Measurements from ENCODE around the gene CCDC152.

The CCDC152 gene

GRCh38 chr5:42801516-42802166 is 45.0 kb downstream of the CCDC152 start:
- in situ Hi-C loops (cut with HindIII; ENCODE audit: low sequenced_read_pairs), result no loop called here

DNA sequence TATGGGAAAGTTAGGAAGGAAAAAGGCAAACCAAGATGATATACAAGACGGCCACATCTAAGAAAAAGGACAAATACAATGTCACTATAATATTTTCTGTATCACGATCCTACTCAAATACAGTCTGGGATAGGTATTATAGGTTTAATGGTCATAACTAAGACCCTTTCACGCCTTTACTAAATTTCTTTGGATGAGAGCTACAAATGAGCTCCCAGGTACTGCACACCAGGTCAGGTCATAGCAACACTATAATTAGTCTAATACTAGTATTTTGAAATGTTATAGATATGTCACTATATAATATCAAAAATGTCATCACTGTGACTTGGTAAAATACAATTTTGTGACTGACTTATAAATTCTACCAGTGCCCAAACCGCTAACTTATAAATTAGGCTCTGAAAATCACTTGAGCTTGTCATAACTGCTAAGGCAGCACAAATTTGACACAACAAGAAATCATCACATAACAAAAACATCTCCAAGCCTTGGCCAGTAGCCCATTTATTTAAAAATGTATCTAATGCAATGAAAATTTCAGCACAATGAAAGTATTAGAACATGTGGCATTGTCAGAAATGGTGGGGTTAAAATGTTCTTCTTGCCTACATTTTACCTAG is 48.2 kb downstream of the CCDC152 start:
- in situ Hi-C loops (cut with HindIII; ENCODE audit: low sequenced_read_pairs), result no loop called here
- no peak for DNase-seq (ENCODE audit: low read depth)
- TF ChIP-seq CTCF (IDR thresholded peaks at IDR 0.05; ENCODE audit: low read depth, low read length, missing control alignments), result no peak
- no peak overlapping the region for H3K4me3 ChIP-seq (ENCODE audit: low read depth, low read length)

More at GRCh38 chr5:42801516-42802166, 45.0 kb downstream of the CCDC152 start:
- TF ChIP-seq CTCF (IDR thresholded peaks at IDR 0.05; ENCODE audit: low read depth, low read length, missing control alignments), result no peak
- H3K4me3 ChIP-seq (ENCODE audit: low read depth, low read length), result no peak overlapping the region
- no peak for DNase-seq (ENCODE audit: low read depth)

DNA sequence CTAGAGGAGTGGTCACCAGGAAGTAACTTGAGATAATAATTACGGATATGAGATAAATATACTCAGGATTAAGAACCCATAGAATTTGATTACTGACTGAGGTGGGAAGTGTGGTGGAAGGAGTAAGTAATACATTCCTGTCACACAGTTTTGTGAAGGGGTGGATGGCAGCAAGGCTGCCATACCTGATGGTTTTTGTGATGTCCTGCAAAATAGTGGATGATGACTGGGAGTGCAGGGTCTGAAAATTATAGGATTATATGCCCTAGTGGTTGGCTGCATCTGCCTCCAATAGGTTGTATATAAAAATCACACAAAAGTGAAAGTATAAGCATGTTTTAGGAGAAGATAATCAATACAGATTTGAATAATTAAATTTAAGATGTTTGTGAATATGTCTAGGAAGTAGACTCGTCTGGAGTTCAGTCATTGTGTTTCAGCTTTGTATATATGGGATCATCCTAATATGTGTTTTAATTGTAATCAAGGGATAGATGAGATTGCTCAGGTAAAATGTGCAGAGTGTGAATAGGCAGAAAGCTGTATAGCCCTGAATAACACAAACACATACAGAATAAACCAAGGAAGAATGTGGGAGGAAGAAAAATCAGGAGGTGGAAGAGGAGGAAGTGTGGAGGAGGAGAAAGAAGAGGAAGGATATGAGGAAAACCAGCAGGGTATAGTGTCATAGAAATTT is 49.5 kb downstream of the CCDC152 start:
- in situ Hi-C loops (cut with HindIII; ENCODE audit: low sequenced_read_pairs), result no loop called here
- no peak overlapping the region for H3K4me3 ChIP-seq (ENCODE audit: low read depth, low read length)
- no peak for DNase-seq (ENCODE audit: low read depth)
- TF ChIP-seq CTCF (IDR thresholded peaks at IDR 0.05; ENCODE audit: low read depth, low read length, missing control alignments), result no peak

GRCh38 chr5:42806701-42807262 is 50.2 kb downstream of the CCDC152 start:
- no peak overlapping the region for H3K4me3 ChIP-seq (ENCODE audit: low read depth, low read length)
- TF ChIP-seq CTCF (IDR thresholded peaks at IDR 0.05; ENCODE audit: low read depth, low read length, missing control alignments), result no peak
- in situ Hi-C loops (cut with HindIII; ENCODE audit: low sequenced_read_pairs), result no loop called here
- no peak for DNase-seq (ENCODE audit: low read depth)

DNA sequence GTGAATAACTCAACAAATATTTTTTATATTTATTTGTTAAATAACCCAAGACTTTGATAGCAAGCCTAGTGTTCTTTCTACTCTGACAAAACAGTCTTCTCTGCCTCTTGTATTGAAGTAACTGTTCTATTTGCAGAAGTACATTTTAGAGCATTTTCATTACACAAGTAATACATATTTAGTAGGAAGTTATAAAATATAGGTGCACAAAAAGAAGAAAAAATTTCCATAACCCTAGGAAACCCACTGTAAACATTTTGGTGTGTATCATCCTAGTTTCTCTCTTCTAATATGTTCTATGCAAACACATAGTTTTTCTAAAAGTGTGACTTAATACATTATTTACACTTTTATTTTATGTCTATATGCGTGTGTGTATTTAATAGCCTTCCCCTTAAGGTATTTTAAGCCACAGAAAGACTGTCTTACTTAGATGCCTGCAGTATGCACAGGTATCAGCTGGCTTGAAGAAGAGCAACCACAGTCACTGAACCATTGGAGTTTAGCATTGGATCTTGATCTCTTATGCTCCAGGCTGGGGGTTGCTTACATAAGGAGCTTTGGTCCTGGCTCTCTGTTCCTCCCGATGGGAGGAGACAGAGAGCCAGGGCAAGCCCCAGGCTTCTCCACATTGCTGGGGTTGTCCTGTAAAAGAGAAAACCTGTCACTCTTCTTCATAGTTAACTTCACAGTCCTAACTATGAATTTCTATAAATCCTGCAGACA is 51.3 kb downstream of the CCDC152 start:
- TF ChIP-seq CTCF (IDR thresholded peaks at IDR 0.05; ENCODE audit: low read depth, low read length, missing control alignments), result no peak
- no peak for DNase-seq (ENCODE audit: low read depth)
- no peak overlapping the region for H3K4me3 ChIP-seq (ENCODE audit: low read depth, low read length)
- in situ Hi-C loops (cut with HindIII; ENCODE audit: low sequenced_read_pairs), result no loop called here
